ENCODE measurements around the gene CCDC3.
A peak's percentile ranks its signal among the peaks of the same experiment; 100 is the strongest.
"Not testable (repeated sequence)": the region's sequence is repeated elsewhere in the genome, so short reads cannot be mapped to it uniquely, and the experiment has no call there.

CCDC3 gene

DNA sequence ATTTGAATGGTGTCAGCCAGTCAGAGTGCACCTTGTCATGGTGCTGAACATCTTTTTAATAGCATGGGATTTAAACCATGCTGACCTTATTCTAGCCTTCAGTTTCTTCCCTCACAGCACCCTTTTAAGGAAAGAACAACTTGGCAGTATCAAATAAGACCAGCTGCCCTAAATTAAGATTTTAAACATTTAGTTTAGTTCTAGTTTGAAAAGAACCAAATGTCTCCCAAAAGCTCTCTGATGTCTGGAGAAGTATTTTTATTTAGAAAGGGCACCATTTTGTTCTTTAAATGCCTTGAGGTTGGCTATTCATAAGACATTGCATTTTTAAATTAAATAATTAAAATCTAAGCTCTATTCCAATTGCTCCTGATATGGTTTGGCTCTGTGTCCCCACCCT, 121.1 kb downstream of the CCDC3 start:
- no peak for DNase-seq

DNA sequence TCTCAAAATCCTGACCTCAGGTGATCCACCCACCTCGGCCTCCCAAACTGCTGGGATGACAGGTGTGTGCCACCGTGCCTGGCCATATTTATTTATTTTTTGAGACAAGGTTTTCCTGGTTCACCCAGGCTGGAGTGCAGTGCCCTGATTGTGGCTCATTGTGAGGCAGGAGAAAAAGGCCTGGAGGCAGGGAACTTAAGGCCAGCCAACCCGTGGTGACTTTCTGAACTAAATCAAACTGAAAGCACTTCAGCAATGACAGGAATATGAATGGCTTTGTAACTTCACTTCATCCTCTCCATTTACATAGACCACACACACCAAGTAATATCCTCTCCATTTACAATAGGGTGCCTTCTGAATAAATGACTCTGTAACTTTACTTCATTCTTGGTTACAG, 124.4 kb downstream of the CCDC3 start:
- no peak for DNase-seq

DNA sequence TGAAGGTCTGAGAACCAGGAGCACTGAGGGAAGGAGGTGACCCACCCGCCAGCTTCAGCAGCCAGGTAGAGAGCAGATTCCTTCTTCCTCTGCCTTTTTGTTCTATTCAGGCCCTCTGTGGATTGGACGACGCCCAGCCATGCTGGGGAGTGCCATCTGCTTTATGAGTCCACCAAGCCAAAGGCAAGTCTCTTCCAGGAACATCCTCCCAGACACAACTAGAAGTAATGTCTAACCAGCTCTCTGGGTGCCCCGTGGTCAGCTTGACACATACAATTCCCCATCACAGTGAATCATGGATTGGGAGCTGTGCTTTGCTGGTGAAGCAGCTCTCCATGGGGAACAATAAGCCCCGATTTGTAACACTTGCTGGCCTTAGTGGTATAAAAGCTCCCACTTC, 125.2 kb downstream of the CCDC3 start:
- peak in 3 of 14 donors; percentile 15 to 85 (median 18) for DNase-seq

DNA sequence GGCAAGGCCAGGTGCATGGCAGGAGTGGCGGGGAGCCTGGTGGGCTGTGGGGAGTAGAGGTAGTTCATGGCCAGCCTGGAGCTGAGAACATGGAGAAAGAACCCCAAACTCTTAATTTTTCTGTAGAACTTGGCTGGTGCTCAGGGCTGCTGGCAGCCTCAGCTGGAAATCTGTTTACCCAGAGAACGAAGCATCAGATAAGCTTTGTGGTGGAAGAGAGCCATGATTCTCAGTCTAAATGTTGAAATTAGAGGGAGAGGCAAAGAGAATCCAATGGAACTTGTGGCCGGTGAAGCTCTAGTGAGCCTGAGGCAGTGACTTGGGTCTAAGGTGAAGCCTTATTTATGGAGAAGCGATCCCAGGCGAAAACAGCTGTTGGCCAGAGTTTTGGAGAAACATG, 126.4 kb downstream of the CCDC3 start:
- peak in 1 of 14 donors; percentile 11 for DNase-seq

DNA sequence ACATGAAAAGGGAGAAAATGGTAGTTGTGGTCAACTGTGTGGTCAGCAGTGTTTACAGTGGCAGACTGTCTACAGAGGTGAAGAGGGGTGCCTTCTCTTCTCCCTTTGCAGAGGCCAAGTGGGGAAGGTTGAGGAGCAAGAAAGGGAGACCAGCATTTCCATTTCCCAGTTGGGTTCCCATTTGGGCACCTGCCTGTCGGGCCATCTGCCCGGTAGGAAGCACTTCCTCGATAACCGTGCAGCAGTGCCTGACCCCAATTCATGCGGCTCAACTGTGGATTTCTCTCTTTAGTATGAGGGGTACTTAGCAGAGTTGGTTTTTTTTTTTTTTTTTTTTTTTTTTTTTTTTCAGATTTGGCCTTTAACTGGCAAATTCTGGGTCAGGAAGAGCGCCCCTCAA, 127.0 kb downstream of the CCDC3 start:
- peak in 1 of 14 donors; percentile 35 for DNase-seq

DNA sequence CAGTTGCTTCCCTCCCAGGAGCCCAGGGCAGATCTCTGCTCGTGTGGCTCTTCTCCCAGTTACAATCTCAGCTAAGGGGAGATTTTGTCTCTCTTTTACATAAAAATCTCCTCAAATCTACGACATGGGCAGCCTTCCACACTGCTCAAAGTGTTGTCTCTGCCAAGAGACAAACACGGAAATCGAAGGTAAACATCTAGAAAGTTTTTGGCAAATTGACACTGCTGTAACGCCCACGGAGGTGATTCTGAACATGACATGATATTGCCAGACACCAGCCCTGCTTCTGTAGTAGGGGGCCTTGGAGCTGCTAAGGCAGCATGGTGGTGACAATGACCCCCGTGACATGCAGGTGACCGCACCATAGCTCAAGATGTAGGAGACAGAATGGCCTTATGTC, 128.3 kb downstream of the CCDC3 start:
- DNase-seq = no peak

DNA sequence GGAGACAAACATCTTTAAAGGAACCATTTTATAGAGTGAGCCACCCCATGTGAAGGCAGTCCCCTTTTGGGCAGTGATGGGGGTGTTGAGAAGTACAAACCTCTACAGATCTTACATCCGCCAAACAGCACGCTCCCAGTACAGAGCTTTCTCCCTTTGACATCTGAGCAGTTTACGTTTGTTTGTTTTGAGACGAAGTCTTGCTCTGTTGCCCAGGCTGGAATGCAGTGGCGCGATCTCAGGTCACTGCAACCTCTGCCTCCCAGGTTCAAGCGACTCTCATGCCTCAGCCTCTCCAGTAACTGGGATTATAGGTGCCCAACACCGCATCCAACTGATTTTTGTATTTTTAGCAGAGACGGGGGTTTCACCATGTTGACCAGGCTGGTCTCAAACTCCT, 128.9 kb downstream of the CCDC3 start:
- DNase-seq = no peak

DNA sequence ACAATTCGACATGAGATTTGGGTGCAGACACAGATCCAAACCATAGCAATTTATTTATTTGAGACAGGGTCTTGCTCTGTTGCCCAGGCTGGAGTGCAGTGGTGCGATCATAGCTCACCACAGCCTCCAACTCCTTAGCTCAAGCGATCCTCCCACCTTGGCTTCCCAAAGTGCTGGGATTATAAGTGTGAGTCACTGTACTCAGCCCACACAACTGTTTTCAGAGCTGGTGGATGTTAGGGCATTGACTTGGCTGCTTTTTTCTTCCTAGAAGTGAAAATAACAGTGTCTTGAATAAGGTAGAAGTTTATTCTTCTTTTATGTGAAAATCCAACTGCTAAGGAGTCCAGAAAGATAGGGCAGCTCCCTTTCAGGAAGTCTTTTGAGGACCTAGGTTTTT, 132.1 kb downstream of the CCDC3 start:
- no peak for DNase-seq

DNA sequence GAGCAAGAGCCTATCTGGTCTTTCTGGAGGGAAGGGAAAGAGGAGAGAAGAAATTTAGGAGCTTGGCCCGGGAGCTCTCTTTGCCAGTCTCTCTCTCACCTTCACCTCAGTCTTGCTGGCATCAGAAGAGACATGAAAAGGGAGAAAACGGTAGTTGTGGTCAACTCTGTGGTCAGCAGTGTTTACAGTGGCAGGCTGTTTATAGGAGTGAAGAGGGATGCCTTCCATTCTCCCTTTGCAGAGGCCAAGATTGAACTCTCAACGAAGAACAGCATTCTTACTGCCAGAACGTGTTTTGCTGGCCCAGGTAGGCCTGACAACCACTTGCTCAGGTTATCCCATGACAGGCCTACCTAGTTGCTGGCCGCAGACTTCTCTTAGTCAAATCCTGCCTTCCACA, 133.3 kb downstream of the CCDC3 start:
- DNase-seq = no peak

DNA sequence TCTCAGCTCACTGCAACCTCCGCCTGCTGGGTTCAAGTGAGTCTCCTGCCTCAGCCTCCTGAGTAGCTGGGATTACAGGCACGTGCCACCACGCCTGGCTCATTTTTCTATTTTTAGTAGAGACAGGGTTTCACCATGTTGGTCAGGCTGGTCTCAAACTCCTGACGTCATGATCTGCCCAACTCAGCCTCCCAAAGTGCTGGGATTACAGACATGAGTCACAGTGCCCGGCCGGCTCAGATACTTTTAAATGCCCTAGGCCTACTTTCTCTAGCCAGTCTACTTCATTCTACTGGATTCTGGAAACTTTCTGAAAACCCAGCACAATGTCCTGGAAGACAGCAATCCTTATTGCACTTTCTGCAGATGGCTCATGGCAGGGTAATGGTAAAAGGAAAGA, 136.0 kb downstream of the CCDC3 start:
- DNase-seq = not testable (repeated sequence)

DNA sequence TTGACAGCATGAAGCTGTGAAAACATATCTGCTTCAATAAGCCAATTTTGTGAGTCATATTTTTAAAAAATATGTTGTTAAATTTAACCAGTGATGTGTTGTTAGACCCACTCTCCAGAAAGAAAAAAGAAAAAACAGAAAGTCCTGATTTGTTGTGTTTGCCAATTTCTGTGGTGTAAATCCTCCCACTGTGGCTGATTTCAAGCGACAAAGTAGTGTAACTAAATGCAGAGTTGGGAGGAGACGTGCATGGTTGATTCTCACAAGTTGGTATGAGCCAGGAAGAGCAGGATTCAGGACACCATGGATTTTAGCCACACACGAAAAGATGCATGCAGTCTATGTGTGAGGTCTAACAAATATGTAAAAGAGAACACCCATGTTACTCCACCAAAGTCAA, 139.1 kb downstream of the CCDC3 start:
- DNase-seq = no peak

DNA sequence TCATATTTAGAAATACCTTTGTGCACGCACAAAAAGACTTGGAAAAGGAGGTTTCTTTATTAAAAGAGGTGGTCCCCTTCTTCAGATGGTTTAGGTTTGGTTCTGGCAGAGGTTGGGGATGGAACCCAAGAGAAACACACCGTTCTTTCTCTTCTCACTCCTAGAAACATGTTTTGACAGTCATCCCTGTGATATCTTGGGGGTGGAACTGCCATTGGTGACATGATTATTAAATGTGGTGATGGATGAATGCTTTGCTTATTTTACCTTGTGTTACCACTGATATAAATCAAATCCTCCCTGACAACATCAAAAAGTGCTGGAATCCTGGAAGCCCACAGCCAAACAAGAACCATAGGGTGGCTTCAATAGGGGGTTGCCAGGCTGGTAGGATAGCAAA, 146.5 kb downstream of the CCDC3 start:
- no peak for DNase-seq

DNA sequence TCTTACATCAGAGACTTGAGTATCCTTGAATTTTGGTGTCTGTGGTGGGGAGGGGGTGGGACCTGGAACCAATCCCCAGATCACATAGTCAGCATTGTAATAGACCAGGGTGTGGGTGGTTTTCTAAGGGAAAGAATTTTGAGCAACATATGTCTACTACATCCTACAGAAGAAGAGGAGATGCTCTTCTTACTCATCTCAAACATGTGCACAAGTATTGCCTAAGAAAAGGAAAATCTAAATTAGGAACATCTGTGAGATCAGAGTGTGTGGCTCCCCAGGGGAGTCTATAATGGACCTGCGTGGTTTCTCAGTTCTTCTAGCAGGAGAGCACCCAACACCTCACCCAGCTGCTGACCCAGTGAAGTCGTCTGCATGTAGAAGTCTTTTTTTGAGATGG, 148.8 kb downstream of the CCDC3 start:
- DNase-seq = no peak

DNA sequence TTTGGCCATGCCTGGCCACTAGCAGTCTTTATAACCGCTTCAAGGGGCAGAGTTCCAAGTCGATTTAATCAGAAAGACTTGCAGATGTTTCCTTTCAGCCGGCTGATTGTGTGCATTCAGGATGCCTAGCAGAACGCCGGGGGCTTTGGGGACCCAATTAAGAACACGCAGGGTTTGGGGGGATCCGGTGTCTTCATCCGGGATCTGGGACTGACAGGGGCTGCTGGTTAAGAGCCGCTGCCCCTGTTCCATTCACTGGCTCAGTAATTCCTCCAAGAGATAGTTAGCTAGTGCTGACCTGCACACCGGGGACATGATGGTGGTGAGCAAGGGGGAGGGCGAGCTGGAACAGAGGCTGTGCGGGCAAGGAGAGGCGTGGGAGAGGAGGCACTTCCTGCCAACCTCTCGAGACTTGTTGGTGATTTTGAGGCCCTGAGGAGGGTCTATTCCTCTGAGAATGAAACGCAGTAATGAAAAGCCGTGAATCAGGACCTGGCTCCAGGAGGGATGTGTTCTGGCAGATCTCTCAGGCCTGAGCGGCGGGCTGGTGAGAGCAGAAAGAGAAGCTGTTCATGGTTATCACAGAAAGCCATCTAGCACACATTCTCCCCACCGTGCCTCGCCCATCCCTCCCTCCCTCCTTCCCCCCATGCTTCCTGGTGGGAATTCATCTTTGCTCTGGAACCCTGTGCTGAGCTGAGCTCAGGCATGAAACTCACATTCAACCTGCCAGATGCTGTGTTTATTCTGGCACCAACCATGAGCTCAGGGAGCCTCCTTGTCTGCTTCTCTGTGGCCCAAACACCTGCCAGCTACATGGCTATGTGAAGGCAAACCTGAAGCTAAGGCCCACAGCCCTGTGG, 152.0 kb downstream of the CCDC3 start:
- no peak for DNase-seq

DNA sequence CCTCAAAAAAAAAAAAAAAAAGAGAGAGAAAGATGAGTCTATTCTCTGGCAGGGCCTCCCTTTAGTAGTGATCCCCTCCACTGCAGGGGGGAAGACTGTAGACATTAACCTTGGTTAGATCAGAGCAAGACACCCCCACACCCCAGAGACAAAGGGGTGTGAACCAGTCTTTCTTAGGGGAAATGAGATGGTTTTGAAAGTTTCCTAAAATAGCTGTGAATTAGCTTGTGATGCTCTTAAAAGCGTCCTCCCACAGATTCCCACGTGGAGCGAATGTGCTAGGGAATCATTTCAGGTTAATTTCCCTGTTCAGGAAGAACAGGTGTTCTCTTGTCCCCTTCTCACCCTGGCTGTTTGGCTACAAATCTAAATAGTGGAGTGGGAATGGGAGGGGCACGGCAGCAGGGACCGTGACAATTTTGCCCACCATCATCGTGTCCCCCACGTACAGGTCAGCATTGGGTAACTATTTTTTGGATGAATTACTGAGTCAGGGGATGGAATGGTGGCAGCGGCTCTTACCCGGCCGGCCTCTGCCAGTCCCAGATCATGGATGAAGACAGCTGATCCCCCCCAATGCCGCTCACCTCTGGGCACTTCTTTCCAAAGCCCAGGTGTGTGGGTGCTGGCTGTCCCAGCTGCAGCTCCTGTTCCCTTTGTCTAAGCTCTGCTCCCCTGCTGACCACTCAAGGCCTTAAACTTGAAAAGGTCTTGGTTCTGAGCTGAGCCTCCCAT, 152.9 kb downstream of the CCDC3 start:
- no peak for DNase-seq

DNA sequence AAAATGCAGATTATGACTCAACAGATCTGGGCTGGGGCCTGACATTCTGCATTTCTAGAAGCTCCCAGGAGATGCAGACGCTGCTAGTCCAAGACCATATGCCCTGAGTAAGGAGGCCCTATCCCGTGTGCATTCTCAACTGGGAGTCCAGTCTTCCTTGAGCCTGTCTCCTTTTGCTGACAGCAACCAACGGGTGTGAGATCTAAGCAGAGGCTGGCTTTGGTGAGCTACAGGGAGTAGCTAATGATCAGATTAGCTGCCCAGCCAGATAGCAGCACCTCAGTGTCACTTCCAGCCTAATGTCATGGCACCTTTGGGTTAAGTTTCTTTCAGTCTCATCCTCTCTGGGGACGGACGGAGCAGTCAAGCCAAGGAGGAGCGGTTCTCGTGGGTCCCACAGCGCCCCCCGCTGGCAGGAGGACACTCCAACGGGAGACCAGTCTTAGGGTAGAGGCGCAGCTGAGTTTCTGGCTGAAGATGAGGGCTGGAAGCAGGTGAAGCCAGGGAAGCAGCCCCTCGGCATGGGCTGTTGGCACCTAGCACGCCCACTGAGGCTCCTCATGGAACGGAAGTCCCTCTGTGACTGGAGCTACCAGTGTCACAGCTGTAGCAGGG, 154.0 kb downstream of the CCDC3 start:
- no peak for DNase-seq

DNA sequence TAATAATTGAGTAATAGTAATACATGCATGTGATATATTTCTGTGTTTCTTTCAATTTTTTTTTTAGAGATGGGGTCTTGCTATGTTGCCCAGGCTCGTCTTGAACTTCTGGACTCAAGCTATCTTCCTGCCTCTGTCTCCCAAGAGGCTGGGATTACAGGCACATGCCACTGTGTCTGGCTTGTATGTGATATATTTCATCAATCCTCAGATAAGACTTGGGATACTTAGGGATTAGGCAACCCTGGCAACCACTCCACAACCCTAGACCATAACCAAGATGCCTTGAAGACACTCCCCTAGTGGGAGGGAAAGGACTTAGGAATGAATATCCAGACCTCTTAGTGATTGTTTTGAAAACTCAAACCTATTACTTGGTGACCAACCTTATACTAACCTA, 154.8 kb downstream of the CCDC3 start:
- no peak for DNase-seq

Measured in C1 segment of cervical spinal cord (tissue), 14 donors.